KMS-11 (cell line): ENCODE results near the gene MALAT1.
"Not testable (repeated sequence)": the region's sequence is repeated elsewhere in the genome, so short reads cannot be mapped to it uniquely, and the experiment has no call there.

Source experiments
- H2AFZ ChIP-seq: fragments of 200-600 bp; sonication (generic); 2 replicates; pipeline ENCODE4 v1.6.1; 2016; ENCODE audit warnings: antibody characterized with exemption, mixed run types, low read depth
- H3K27ac ChIP-seq: fragments of 200-600 bp; sonication (generic); 2 replicates; pipeline ENCODE4 v1.6.1; 2016; ENCODE audit warnings: mild to moderate bottlenecking, mixed run types
- H3K27me3 ChIP-seq: fragments of 200-600 bp; sonication (generic); 2 replicates; pipeline ENCODE4 v1.6.1; 2017; ENCODE audit warnings: mild to moderate bottlenecking, low read depth, mixed run types, moderate library complexity; ENCODE audit not compliant: insufficient read depth
- H3K36me3 ChIP-seq: fragments of 200-600 bp; sonication (generic); 2 replicates; pipeline ENCODE4 v1.6.1; 2017; ENCODE audit warnings: mild to moderate bottlenecking, mixed run types; ENCODE audit not compliant: insufficient read depth
- H3K4me1 ChIP-seq: fragments of 200-600 bp; sonication (generic); 2 replicates; pipeline ENCODE4 v1.6.1; 2016; ENCODE audit warnings: mild to moderate bottlenecking, low read depth, mixed run types; ENCODE audit not compliant: poor library complexity, severe bottlenecking
- H3K4me2 ChIP-seq: fragments of 200-600 bp; sonication (generic); 2 replicates; pipeline ENCODE4 v1.7.0; 2016; ENCODE audit warnings: mild to moderate bottlenecking, mixed run types
- H3K4me3 ChIP-seq: fragments of 200-600 bp; sonication (generic); IDR thresholded peaks from 2 replicates; pipeline ENCODE4 v1.6.1; 2017; ENCODE audit warnings: low read depth, low read length, mixed read lengths; ENCODE audit not compliant: insufficient read depth
- H3K79me2 ChIP-seq: fragments of 200-600 bp; sonication (generic); 2 replicates; pipeline ENCODE4 v1.6.1; 2016; ENCODE audit warnings: low read depth, mixed run types; ENCODE audit not compliant: insufficient read depth
- H3K9ac ChIP-seq: fragments of 200-600 bp; sonication (generic); 2 replicates; pipeline ENCODE4 v1.6.1; 2016; ENCODE audit warnings: mild to moderate bottlenecking, mixed run types
- H4K20me1 ChIP-seq: fragments of 200-600 bp; sonication (generic); 2 replicates; pipeline ENCODE4 v1.6.1; 2016; ENCODE audit warnings: mild to moderate bottlenecking, mixed run types; ENCODE audit not compliant: insufficient read depth
- CTCF ChIP-seq: fragments of 200-600 bp; sonication (generic); conservative IDR thresholded peaks from 2 replicates; pipeline ENCODE4 v1.6.1; 2017; ENCODE audit warnings: low read depth, mild to moderate bottlenecking, antibody characterized with exemption, low read length, moderate library complexity, mixed read lengths

MALAT1 gene

GRCh38 chr11:65498977-65499712 is at the start of gene MALAT1:
TSS of gene MALAT1 (plus strand) at chr11:65499045.
- H3K27me3 ChIP-seq = no peaks in the 10 kb centered on the region
- peaks cover 52% of the 10 kb centered on the region for H3K36me3 ChIP-seq
- TF ChIP-seq CTCF = no peak
- H3K9ac ChIP-seq = peak within 1 kb of the TSS; percentile 100
- no peak within 1 kb of the TSS for H3K4me3 ChIP-seq
- H3K4me1 ChIP-seq = peaks cover 35% of the 10 kb centered on the region
- H4K20me1 ChIP-seq = peaks cover 52% of the 10 kb centered on the region
- H3K4me2 ChIP-seq = peak within 1 kb of the TSS; percentile 94
- peak within 1 kb of the TSS; percentile 99 for H3K27ac ChIP-seq
- peaks cover 83% of the 10 kb centered on the region for H3K79me2 ChIP-seq
- H2AFZ ChIP-seq = no peak within 1 kb of the TSS

GRCh38 chr11:65451301-65451700 is 47.5 kb upstream of the MALAT1 start:
- not testable (repeated sequence) for H2AFZ ChIP-seq, H3K9ac ChIP-seq, H3K36me3 ChIP-seq, H3K27ac ChIP-seq, H4K20me1 ChIP-seq, H3K4me3 ChIP-seq, H3K27me3 ChIP-seq, H3K4me2 ChIP-seq, H3K79me2 ChIP-seq
- peaks cover 25% of the 10 kb centered on the region for H3K4me1 ChIP-seq

- H3K36me3 ChIP-seq, H3K27ac ChIP-seq, H4K20me1 ChIP-seq, H3K4me2 ChIP-seq, H3K79me2 ChIP-seq, H3K27me3 ChIP-seq, H2AFZ ChIP-seq, H3K4me3 ChIP-seq, H3K9ac ChIP-seq: not testable (repeated sequence)
- peaks cover 18% of the 10 kb centered on the region for H3K4me1 ChIP-seq
Observed at GRCh38 chr11:65452259-65452658, 46.6 kb upstream of the MALAT1 start.

GRCh38 chr11:65452806-65453490 is 45.9 kb upstream of the MALAT1 start:
- no peaks in the 10 kb centered on the region for H3K27me3 ChIP-seq
- H3K4me3 ChIP-seq = no peak overlapping the region
- no peaks in the 10 kb centered on the region for H3K79me2 ChIP-seq
- no peak overlapping the region for H2AFZ ChIP-seq
- no peaks in the 10 kb centered on the region for H3K36me3 ChIP-seq
- no peak for TF ChIP-seq CTCF
- peaks cover 11% of the 10 kb centered on the region for H3K4me1 ChIP-seq
- H3K27ac ChIP-seq = no peak overlapping the region
- no peaks in the 10 kb centered on the region for H4K20me1 ChIP-seq
- no peak overlapping the region for H3K4me2 ChIP-seq
- H3K9ac ChIP-seq = no peak overlapping the region

GRCh38 chr11:65454311-65454695 is 44.5 kb upstream of the MALAT1 start:
- Histone ChIP-seq H4K20me1 (no peaks in the 10 kb centered on the region), H3K4me3 (no peak overlapping the region), H3K36me3 (no peaks in the 10 kb centered on the region), H3K79me2 (no peaks in the 10 kb centered on the region), H3K4me2 (peak overlapping the region; percentile 90), H3K27ac (no peak overlapping the region), H3K27me3 (no peaks in the 10 kb centered on the region), H3K9ac (0 out of 2 replicates have a peak overlapping the region, but pooled peaks have one; percentile 43), H2AFZ (peak overlapping the region; percentile 89; the same call in 1 of the 2 replicates), H3K4me1 (no peaks in the 10 kb centered on the region)
- no peak for TF ChIP-seq CTCF
